NCI-H524 (cell line): ENCODE results near the gene LRMDA.

Experiments
- DNase-seq, 2 experiments: peaks; one replicate each; lab custom pipeline; 2025; lab: John Stamatoyannopoulos, UW

LRMDA gene

DNA sequence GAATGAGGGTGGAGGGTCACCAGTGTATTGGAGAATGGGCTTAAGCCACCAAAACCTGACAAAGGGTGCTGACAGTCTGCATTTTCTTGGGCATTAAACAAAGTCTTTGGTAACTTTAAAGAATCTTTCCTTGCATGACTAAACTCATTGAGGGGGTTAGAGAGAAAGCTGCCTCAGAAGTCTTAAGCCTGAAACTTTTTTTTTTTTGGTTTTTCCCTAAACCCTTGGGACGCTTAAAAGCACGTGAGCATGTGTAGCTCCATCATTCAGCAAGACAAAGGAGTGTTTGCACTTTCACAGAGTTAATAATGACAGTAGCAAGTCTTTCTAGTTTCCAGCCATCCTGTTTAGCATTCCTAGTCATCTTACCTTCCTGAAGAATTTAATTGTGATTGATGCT is 110.7 kb downstream of the LRMDA start:
- no peak for DNase-seq

DNA sequence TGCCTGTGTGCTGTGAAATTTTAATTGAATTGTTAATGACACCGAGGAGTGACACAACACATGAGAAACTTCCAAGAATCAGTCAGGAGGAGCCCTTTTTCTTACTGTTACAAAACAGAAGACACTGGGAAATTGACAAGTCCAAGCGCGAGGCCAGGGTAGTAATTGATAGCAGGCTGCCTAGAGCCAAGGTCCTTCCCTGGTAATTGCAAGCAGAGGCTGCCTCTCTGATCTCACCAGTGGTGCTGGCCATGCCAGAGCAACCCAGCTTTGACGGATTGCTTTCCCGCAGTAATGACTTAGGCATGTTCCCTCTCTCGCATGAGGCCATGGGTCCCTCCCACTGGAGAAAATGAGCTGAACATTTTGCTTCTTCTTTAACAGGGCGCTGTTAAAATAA is 111.5 kb downstream of the LRMDA start:
- DNase-seq: no peak

DNA sequence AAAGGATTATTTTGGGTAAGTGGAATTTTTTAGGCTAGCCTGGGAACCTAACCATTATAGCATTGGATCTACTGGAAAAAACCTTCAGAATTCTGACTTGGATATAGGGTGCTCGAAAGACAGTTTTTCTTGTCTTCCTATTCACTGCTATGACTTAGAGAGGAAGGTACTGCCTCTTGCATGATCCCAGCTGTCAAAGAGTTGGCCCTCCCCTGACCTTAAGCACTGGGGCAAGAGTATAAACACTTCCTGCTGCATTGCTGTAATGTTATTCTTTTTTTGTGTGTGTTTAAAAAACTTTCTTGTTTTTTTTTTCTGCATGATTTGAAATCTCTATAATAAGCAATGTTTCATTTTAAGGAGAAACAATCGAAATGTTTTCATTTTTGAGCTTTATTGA is 113.0 kb downstream of the LRMDA start:
- DNase-seq: no peak

GRCh38 chr10:75544993-75545706 is 113.7 kb downstream of the LRMDA start:
- DNase-seq: no peak

DNA sequence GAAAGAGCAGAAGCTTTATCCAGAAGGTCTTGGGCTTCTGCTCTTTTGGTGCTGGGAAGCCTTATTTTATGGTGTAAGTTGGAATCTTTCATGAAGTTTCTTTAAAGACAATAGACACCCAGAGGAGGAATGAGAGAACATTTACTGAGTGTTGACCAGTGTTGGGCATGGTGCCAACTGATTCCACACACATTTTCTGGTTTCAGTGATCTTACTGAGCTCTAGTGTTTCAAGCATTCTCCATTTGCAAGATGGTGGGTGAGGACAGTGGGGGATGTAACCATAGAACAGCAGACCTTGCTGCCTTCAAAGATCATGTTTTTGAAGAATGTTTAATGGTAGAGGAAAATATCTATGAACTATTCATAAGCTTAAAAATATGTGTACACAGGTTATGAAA is 114.6 kb downstream of the LRMDA start:
- no peak for DNase-seq

- DNase-seq: no peak
Observed at GRCh38 chr10:75547391-75548298, 116.2 kb downstream of the LRMDA start.

DNA sequence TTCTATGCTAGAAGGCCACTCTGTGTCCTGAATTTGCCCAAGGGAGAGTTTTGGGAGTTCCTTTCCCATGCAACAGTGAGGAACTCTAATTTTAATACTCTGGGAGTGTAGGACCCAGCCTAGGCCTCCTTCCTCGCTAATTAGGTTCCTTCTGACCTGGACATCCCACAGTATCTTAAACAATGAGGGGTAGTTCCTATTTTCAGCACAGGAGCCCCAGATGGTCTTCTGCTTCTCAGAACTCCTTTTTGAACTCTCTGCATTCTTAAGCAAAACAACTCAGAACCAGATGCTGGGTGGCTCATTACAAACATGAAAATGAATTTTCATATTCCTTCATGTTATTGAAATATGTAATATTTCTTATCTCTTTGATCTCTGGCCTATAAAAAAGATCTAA is 116.9 kb downstream of the LRMDA start:
- no peak for DNase-seq

GRCh38 chr10:75550191-75550590 is 118.8 kb downstream of the LRMDA start:
- DNase-seq: no peak

DNA sequence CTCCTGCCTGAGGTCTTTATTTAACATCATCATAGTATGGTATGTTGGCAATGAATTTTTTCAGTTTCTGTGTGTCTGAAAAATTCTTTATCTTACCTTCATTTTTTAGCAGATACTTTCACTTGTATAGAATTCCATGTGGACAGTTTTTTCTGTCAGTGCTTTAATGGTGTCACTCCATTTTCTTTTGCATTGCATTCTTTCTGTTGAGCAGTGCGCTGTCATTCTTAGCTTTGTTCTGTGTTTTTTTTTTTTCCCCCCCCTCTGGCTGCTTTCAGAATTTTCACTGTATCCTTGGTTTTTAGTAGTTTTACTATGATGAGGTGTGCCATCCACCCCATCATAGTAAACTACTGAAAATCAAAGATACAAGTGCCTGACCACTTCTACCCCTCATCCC is 120.7 kb downstream of the LRMDA start:
- DNase-seq: no peak

DNA sequence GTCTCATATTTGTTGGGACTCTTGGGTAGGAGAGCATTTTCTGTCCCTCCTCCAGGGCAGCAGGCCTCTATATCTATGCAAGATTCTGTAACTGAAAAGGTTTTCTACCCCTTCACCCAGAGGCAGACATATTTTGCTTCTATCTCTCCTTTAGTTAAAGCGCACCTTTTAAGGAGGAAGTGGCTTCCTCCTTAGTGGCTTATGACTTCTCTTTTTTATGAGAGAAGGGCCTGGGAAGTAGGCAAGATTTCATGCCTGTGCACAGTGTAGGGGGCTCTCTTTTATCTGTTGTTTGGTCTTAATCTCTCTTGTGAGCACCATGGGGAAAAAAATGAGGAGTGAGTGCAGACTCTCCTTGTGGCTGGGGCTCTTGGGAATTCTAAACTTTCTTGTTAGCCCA is 122.1 kb downstream of the LRMDA start:
- no peak for DNase-seq

DNA sequence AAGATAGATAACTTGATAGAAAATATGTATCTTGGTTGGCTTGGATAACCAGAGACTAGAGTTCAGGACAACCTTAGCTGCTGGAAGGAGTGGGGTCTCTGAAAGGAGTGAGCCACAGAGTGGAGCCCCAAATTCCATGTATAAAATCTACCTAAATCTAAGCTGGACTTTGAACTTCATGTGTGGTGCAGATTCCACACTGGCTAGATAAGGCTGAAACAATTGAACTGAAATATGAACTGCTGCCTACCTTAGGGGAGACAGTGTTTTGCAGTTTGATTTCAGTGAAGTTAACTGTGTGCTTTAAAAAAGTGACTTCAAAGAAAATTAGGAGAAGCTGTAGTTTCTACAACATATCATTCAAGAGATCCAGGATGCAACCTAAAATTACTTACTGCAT is 123.9 kb downstream of the LRMDA start:
- DNase-seq: no peak

GRCh38 chr10:75556320-75556719 is 124.9 kb downstream of the LRMDA start:
- DNase-seq: no peak

- no peak for DNase-seq
Observed at GRCh38 chr10:75565286-75566251, 134.1 kb downstream of the LRMDA start.

DNA sequence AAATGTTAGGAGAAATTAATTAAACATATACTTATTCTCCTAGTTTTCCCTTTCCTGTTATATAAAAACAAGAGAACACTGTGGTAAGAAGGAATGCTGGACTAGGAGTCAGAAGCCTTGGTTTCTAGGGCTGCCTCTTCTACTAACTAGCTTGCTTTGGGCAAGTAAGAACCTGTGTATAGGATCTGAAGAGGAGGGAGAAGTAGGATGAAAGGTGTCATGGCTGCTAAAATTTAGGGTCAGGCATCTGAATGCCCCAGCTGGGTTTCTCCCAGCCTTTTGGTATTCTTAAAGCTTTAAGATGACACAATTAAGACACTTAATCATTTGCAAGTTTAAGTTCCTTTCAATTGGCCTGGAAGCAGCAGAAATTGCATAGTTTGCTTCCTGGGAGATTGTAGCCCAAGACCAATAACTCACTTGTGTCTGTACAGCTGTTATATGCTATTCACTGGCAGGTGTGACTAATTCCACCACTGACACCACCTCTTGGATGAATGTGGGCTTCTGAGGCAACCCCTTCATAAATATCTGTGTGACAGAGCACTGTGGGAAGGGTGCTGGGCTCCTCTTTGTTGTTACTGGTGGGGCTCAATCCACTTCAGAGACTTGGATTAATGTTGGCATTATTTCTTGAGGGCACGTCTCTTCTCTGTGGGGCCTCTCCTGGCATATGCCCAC is 137.2 kb downstream of the LRMDA start:
- DNase-seq: no peak

- DNase-seq: no peak
Observed at GRCh38 chr10:75569506-75569905, 138.1 kb downstream of the LRMDA start.

DNA sequence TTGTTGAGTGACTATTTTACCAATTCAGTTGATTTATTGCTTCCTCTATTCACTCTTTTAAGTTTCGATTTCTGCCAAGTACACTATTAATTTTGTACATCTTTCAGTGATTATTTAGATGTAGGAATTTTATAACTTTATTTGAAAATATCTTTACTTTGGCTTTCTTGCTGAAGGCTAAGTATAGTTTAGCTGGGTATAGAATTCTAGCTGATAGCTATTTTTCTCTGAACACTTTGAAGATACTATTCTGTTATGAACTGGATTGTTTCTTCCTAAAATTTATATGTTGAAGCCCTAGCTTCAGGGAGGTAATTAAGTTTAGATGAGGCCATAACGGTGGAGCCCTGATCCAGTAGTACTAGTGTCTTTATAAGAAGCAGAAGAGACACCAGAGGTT is 141.1 kb downstream of the LRMDA start:
- no peak for DNase-seq

GRCh38 chr10:75575940-75576339 is 144.5 kb downstream of the LRMDA start:
- DNase-seq: no peak

DNA sequence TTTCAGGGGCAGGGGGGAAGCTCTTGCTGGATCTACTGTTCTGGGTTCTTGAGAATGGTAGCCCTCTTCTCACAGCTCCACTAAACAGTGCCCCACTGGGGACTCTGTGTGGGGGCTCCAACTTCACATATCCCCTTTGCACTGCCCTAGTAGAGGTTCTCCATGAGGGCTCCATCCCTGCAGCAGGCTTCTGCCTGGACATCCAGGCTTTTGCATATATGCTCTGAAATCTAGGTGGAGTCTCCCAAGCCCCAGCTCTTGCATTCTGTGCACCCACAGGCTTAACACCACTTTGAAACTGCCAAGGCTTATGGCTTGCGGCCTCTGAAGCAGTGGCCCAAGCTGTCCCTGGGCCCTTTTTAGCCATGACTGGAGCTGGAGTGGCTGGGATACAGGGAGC is 150.7 kb downstream of the LRMDA start:
- DNase-seq: no peak

DNA sequence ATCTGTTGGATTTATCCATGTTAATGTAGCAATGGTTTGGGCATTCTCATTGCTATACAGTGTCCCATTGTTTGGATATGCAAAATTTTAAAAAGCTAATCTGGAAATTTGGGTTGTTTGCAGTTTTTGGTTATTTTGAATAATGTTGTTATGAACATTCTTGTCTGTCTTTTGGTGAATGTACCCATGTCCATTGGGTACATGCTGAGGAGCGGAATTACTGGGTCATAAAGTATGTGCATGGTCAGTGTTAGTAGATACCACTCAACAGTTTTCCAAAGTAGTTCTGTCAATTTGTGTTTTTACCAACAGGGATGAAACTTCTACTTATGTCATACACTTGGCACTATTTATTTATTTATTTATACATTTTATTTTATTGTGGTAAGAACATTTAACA is 153.9 kb downstream of the LRMDA start:
- no peak for DNase-seq

- DNase-seq: no peak
Observed at GRCh38 chr10:75586814-75587213, 155.4 kb downstream of the LRMDA start.

DNA sequence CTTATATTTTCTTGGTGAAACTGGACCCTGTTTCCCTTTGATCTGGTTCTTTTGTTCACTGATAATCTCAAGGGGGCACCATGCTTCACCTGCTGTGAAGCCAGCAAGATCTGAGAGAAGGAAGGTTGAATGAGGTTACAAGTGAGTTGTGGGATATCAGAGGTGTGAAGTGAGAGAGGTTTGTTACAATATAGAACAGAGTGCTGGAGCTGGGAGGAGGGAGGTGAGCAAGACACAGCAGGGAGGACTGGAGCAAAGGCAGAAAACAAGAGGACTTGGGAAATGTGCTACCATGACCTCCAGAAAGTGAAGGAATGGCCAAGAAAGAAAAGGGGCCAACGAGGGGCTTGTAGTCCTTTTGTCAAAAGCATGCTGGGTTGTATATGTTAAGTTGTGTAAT is 156.6 kb downstream of the LRMDA start:
- DNase-seq: no peak
